ENCODE results near the gene KRT17. TPM values are rescaled to one million over a fixed set of nuclear protein-coding genes. Genes with fewer than 3 reads are reported as not detected.

The KRT17 gene
- total RNA-seq, 1 experiment from 2014 or later, result not detected

DNA sequence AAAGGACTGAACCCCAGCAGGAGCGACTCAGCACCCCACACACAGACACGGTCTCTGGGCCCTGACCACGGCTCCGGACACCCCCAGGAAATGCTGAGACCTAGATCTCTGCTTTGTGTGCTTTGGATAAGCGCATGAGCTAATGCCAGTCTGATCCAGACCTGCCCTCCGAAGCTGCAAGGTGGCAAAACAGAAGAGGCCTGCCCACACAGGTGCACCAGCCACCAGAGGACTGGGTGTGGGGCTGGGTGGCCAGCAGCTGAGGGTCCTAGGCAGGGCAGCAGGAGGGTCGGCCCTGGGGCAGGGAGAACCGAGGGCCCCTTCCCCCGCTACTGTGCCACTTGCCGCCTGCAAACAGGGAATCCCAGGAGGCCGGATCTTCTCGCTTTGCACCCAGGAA, 33.6 kb upstream of the KRT17 start:
- Histone ChIP-seq H3K36me3 (replicated peaks; ENCODE audit: control insufficient read depth, insufficient read depth, low read length) (no peaks in the 10 kb centered on the region), H3K4me3 (ENCODE audit: insufficient read depth, low read depth, low read length) (no peak overlapping the region), H3K27me3 (ENCODE audit: control insufficient read depth, insufficient read depth, low read length) (no peaks in the 10 kb centered on the region)
- DNase-seq, result peak; percentile 32

DNA sequence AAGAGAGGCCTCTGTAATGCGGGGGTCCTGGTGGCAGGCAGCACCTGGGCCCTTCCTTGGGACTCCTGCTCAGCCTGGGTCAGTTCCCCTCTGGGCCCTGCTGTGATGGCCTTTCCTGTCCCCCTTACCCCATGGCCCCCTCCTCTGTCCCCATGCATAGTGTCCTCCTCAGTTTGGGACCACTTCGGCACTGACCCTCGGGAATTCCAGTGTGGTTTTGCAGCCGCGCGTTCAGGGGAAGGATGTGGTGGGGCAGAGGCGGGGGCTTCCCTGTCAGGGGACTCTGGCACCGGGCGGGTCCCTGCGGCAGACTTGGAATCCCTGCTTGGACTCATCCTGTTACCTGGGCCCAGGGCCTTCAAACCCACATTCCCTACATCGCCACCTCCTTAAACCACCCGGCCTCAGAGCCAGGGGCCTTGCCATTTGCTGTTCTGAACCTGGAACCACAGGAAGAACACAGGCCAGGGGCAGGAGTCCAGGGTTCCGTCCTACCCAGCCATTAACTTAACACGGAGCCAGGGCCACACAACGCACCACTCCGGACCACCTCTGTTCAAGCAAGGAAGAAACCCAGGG, 32.9 kb upstream of the KRT17 start:
- Histone ChIP-seq H3K4me3 (ENCODE audit: insufficient read depth, low read depth, low read length) (no peak overlapping the region), H3K36me3 (replicated peaks; ENCODE audit: control insufficient read depth, insufficient read depth, low read length) (no peaks in the 10 kb centered on the region), H3K27me3 (ENCODE audit: control insufficient read depth, insufficient read depth, low read length) (no peaks in the 10 kb centered on the region)
- peak; percentile 22 for DNase-seq

DNA sequence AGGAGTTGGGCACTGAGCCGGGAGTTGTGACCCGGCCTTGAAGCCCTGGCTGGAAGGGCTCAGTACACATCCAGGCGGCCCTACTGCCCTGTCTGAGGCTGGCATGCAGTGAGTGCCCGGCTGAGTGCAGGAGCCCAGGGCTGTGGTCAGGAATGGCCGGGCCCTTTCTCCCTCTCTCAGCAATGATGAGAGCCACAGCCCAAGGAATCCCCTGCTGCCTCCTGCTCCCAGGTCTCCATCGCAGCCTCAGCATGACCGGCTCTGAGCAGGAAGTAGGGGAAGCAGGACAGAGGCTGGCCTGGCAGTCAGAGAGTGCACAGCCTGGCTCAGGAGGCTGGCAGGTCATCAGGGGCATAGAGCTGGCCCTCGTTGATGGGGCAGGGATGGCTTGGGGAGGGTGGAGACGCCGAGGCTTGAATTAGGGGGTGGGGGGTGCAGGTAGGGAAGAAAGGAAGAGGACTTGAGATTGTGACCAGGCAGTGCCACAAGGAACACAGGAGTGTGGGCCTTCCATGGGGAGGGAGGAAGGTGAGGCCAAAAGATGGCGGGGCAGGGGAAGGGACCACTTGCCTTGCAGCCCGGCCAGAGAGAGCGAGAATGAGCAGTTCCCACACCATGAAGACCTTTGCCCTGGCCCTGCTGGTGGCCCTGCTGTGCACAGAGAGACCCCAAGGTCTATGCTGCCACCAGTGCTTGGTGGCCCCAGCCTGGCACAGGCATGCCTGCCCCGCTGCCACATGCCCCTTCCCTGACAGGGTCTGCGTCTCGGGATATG, 32.1 kb upstream of the KRT17 start:
- DNase-seq, result peak; percentile 21
- H3K27me3 ChIP-seq (ENCODE audit: control insufficient read depth, insufficient read depth, low read length), result no peaks in the 10 kb centered on the region
- no peak overlapping the region for H3K4me3 ChIP-seq (ENCODE audit: insufficient read depth, low read depth, low read length)
- no peaks in the 10 kb centered on the region for H3K36me3 ChIP-seq (replicated peaks; ENCODE audit: control insufficient read depth, insufficient read depth, low read length)

DNA sequence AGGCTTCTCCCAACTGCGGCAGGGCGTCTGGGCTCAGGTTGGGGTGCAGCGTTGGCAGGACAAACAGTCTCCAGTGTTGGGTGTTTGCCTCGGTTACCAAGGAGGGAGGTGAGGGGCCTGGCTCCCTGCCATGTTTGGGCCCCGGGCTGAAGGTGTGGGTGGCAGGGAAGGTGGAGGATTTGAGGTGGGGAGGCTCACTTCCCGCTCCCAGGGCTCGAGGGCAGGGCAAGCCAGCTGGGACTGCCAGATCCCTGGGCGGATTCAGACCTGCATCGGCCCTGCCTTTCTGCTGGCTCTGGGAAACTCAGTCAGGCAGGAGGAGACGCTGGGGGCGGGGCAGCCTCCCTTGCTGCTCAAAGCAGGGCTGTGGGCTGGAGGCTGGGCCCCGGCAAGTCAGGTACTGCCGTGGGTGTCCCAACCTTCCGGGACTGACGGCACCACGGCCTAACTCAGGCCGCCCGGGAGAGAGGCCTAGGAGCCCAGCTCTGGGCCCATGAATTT, 31.3 kb upstream of the KRT17 start:
- no peak overlapping the region for H3K4me3 ChIP-seq (ENCODE audit: insufficient read depth, low read depth, low read length)

DNA sequence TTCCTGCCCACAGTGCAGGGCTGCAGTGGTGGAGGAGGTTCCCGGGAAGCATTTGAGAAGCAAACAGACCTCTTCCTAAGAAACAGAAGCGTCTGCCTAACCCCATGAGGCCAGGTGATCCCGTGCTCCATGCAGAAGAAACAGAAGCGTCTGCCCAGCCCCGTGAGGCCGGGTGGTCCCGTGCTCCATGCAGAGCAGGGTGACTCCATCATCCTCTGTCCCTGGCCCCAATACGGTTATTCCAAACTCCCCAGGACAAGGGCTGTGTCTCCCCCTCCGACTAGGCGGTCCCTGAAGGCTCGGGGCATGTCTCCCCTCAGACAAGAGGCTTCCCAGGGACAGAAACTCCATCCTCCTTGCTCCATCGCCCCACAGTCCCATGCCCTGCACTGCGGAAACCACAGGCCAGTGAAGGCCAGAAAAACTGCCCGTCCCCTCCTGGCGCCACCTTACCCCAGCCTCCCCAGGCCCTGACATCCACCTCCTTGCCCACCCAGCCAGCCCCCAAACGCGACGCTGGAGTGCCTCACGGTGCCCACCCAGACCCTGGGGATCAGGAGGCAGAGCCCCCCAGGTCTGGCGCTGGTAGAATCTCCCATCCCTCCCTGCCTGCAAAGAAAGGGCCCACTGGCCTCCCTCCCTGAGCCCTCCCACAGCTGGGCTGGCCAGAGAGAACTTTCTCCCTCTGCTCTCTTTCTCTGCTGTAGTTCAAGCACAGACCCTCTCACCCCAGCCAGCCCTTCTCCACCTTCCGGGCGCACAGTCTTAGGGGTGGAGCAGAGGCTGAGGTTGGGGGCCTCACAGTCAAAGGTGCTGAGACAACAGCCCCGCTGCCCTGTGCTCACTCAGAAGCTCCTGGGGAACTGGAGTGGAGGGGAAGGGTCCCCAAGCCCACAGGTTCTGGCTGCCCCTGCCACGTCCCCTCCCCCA, 30.6 kb upstream of the KRT17 start:
- DNase-seq, result peak; percentile 52
- no peaks in the 10 kb centered on the region for H3K27me3 ChIP-seq (ENCODE audit: control insufficient read depth, insufficient read depth, low read length)
- no peaks in the 10 kb centered on the region for H3K36me3 ChIP-seq (replicated peaks; ENCODE audit: control insufficient read depth, insufficient read depth, low read length)
- no peak overlapping the region for H3K4me3 ChIP-seq (ENCODE audit: insufficient read depth, low read depth, low read length)

More for the DNA sequence above, 31.3 kb upstream of the KRT17 start:
- DNase-seq, result peak; percentile 85
- Histone ChIP-seq H3K27me3 (ENCODE audit: control insufficient read depth, insufficient read depth, low read length) (no peaks in the 10 kb centered on the region), H3K36me3 (replicated peaks; ENCODE audit: control insufficient read depth, insufficient read depth, low read length) (no peaks in the 10 kb centered on the region)

DNA sequence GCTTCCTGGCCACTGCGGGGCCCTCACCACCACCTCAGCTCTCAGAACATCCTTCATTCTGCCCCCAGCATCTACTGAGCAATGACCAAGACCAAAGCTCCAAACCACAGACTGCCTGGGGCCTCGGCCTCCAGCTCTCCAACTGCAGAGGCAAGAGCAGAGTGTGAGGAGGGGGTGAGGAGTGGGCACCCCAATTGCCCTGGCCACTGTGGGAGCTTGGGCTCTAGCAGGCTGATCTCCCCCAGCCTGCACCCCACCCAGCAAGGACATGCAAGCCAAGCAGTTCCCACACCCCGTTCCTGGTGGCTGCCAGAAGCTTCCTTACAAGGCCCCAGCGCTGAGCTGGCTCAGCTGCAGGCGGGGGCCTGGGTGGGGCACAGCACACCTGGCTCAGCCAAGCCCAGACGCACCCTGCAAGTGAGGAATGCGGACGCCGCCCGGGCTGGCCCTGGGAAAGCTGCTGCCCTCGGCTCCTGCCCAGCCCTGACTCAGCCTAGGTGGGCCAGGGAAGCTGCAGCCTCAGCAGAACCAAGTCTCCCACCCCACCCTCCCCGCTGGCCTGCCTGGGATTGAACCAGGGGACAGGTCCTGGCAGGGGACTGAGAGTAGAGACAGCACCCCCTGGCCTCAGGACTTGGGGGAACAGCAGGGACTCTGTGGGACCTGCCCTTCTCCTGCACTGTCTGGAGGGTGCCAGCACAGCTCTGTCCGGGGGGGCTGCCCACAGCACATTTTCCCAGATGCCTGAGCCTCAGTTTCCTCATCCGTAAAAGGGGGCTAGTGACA, 29.7 kb upstream of the KRT17 start:
- H3K27me3 ChIP-seq (ENCODE audit: control insufficient read depth, insufficient read depth, low read length), result no peaks in the 10 kb centered on the region
- H3K36me3 ChIP-seq (replicated peaks; ENCODE audit: control insufficient read depth, insufficient read depth, low read length), result no peaks in the 10 kb centered on the region
- no peak overlapping the region for H3K4me3 ChIP-seq (ENCODE audit: insufficient read depth, low read depth, low read length)
- DNase-seq, result peak; percentile 67

DNA sequence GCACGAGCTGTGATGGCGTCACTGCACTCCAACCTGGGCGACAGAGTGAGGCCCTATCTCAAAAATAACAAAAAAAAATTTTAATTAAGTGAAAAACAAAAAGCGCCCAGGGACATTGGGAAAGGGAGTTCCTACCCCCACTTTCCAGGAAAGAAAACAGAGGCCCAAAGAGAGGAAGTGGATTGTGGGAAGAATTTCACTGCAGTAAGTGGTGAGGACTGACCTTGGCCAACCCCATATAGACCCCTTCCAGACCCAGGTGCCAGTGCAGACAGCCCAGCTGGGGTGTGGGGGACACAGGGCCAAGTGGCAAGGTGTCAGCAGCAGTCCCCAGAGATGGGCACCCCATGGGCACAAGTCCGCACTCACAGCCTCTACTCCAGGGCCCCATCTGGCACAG, 29.0 kb upstream of the KRT17 start:
- DNase-seq, result no peak
- Histone ChIP-seq H3K4me3 (ENCODE audit: insufficient read depth, low read depth, low read length) (no peak overlapping the region), H3K36me3 (replicated peaks; ENCODE audit: control insufficient read depth, insufficient read depth, low read length) (no peaks in the 10 kb centered on the region), H3K27me3 (ENCODE audit: control insufficient read depth, insufficient read depth, low read length) (0 out of 2 replicates have a peak, but pooled peaks cover under 1% of the 10 kb centered on the region)

DNA sequence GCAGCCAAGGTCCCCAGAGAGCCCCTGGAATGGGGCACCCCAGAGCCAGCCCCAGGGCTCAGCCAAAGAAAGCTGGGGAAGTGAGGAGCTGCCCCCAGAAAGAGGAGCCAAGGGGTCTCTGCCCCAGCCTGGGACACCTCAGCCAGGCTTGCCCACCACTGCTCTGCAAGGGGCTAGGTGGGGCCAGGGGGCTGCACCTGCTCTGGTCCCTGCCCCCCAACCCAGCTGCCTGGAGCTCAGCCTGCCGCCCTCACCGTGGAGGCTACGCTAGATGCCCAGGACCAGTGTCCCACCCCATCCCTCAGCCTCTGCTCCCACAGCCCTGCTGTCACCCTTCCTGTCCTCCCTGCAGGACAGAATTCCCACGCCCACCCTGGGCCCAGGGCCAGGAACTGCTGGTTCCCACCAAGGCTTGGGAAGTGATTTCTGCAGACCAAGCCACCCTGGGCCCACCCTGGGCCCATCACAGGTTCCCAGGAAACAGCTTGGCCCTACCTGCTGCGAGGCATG, 28.1 kb upstream of the KRT17 start:
- DNase-seq, result no peak
- no peak overlapping the region for H3K4me3 ChIP-seq (ENCODE audit: insufficient read depth, low read depth, low read length)
- no peaks in the 10 kb centered on the region for H3K36me3 ChIP-seq (replicated peaks; ENCODE audit: control insufficient read depth, insufficient read depth, low read length)
- peaks cover 3% of the 10 kb centered on the region; the same call in 1 of the 2 replicates for H3K27me3 ChIP-seq (ENCODE audit: control insufficient read depth, insufficient read depth, low read length)

DNA sequence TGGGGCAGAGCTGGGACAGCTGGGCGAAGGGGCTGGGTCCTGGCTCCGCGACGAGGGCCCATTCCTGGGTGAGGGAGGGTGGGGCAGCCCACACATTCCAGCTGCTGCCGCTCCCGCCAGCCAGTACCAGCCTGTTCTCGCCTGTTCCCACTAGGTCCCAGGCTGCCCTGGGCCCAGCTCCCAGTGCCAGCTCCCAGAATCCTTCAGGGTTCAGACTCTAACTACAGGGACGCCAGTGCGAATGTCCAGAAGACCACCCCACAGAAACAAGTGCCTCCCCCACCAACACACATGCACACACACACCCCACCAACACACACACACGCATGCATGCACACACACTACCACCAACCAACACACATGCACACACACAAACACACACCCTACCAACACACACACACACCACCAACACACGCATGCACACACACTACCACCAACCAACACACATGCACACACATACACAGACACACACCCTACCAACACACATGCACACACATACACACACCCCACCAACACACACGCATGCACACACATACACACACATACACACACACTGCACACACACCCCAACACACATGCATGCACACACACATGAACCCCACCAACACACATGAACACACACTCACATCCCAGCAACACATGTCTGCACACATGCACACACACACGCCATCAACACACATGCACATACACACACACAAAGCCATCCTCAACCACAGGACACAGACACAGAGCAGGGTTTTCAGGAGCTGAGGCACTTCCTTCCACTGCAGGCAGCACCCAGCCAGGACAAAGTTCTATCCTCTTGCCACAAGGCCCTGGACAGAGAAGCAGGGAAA, 27.5 kb upstream of the KRT17 start:
- DNase-seq, result no peak
- Histone ChIP-seq H3K4me3 (ENCODE audit: insufficient read depth, low read depth, low read length) (no peak overlapping the region), H3K36me3 (replicated peaks; ENCODE audit: control insufficient read depth, insufficient read depth, low read length) (no peaks in the 10 kb centered on the region), H3K27me3 (ENCODE audit: control insufficient read depth, insufficient read depth, low read length) (peaks cover 3% of the 10 kb centered on the region; the same call in 1 of the 2 replicates)

DNA sequence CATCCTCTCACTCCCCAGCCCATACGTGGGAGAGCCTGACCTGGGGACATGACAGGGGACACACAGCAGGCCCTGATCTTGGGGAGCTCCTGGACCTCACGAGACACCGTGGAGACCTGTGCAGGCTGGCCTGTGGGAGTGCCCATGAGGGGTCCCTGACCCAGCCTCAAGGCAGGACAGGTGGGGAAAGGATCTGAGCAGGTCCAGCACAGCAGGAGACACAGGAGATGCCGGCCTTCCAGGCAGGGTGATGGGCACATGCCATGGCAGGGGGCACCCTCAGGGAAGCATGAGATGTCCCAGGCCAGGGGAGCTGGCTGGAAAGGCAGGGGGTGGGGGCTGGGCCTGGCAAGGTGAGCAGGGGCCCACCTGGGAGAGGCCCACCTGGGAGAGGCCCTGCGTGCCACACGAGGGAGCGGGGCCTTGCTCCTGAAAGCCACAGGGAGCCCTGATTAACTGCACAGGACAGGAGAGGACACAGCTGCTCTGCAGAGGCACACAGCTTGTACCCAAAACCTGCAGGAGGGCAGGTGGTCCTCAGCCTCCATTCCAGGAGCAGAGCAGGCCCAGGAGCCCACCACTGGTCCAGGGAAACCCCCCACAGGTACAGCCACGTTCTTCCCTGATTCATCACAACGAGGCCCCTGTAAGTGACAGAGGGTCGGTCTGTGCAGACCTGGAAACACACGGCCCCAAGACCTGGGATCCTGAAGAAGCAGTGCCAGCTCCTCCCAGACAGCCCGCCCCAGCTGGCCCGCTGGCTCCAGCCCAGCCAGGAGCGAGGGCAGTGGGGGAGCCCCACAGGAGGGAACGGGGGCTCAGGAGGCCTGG, 26.6 kb upstream of the KRT17 start:
- Histone ChIP-seq H3K36me3 (replicated peaks; ENCODE audit: control insufficient read depth, insufficient read depth, low read length) (no peaks in the 10 kb centered on the region), H3K4me3 (ENCODE audit: insufficient read depth, low read depth, low read length) (no peak overlapping the region), H3K27me3 (ENCODE audit: control insufficient read depth, insufficient read depth, low read length) (peaks cover 3% of the 10 kb centered on the region; the same call in 1 of the 2 replicates)
- DNase-seq, result peak; percentile 63

DNA sequence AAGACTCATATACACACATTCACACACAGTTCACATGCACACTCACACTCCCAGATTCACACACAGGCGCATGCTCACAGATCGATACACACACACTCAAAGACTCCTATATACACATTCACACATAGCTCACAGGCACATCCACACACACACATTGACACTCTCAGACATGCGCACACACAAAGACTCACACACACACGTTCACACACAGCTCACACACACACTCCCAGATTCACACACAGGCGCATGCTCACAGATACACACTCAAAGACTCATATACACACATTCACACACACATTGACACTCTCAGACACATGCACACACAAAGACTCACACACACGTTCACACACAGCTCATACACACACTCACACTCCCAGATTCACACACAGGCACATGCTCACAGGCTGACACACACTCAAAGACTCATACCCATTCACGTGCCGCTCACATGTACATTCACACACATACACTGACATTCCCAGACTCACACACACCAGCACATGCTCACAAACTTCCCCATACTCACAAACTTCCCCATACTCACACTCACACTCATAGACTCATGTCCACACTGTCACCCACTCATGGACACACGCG, 25.6 kb upstream of the KRT17 start:
- Histone ChIP-seq H3K4me3 (ENCODE audit: insufficient read depth, low read depth, low read length) (no peak overlapping the region), H3K36me3 (replicated peaks; ENCODE audit: control insufficient read depth, insufficient read depth, low read length) (no peaks in the 10 kb centered on the region), H3K27me3 (ENCODE audit: control insufficient read depth, insufficient read depth, low read length) (peaks cover 3% of the 10 kb centered on the region; the same call in 1 of the 2 replicates)
- no peak for DNase-seq
